Gastroesophageal sphincter (tissue), 3 donors: ENCODE data around the gene RASA4.
"Not testable (repeated sequence)": the region's sequence is repeated elsewhere in the genome, so short reads cannot be mapped to it uniquely, and the experiment has no call there.

Experiments used
- CTCF ChIP-seq, 4 experiments: fragments of 200-600 bp in 2 of 4; fragments of 450-650 bp in 2 of 4; sonication (generic) in 1 of 4; IDR thresholded peaks; one replicate each; pipeline ENCODE4 v1.5.1; 2017 to 2019; ENCODE audit warnings: antibody characterized with exemption in 4 of 4, mild to moderate bottlenecking in 2 of 4, moderate library complexity in 2 of 4
- POLR2A ChIP-seq, 2 donors: fragments of 450-650 bp; IDR thresholded peaks; one replicate each; pipeline ENCODE4 v1.6.1; 2017; ENCODE audit warnings: antibody characterized with exemption in 2 of 2, mild to moderate bottlenecking in 2 of 2, moderate library complexity in 1 of 2
- POLR2AphosphoS5 ChIP-seq: sonication (generic); formaldehyde crosslinking; IDR thresholded peaks from one replicate; pipeline ENCODE4 v1.6.1; 2017; ENCODE audit warnings: antibody characterized with exemption

GRCh38 chr7:102531583-102531982 lies 85.0 kb downstream of the RASA4 start:
- not testable (repeated sequence) for TF ChIP-seq CTCF (IDR thresholded peaks at IDR 0.05); POLR2A (IDR thresholded peaks at IDR 0.05); POLR2AphosphoS5
